Embryonic facial prominence (tissue), 1 donor: ENCODE measurements around the gene FOXO6.

Source experiments
- DNase-seq: peaks from one replicate; pipeline ENCODE4 v3.0.0-alpha.2; 2016; ENCODE audit errors: extremely low spot score

Gene FOXO6

GRCh38 chr1:41404308-41404761 lies 43.1 kb downstream of the FOXO6 start:
- peak; percentile 46 for DNase-seq

GRCh38 chr1:41407664-41408252 lies 46.5 kb downstream of the FOXO6 start:
- no peak for DNase-seq

- DNase-seq: no peak
Measured at GRCh38 chr1:41408691-41409090, 47.5 kb downstream of the FOXO6 start.

GRCh38 chr1:41409825-41410224 lies 48.6 kb downstream of the FOXO6 start:
- no peak for DNase-seq

- DNase-seq: no peak
Measured at GRCh38 chr1:41410462-41410861, 49.2 kb downstream of the FOXO6 start.

GRCh38 chr1:41411229-41411628 lies 50.0 kb downstream of the FOXO6 start:
- DNase-seq: no peak

- no peak for DNase-seq
Measured at GRCh38 chr1:41412748-41413147, 51.5 kb downstream of the FOXO6 start.

- DNase-seq: no peak
Measured at GRCh38 chr1:41413748-41414281, 52.6 kb downstream of the FOXO6 start.

GRCh38 chr1:41414296-41414695 lies 53.1 kb downstream of the FOXO6 start:
- no peak for DNase-seq

- DNase-seq: no peak
Measured at GRCh38 chr1:41414716-41415306, 53.6 kb downstream of the FOXO6 start.

- DNase-seq: no peak
Measured at GRCh38 chr1:41416081-41416480, 54.8 kb downstream of the FOXO6 start.

GRCh38 chr1:41416552-41417334 lies 55.5 kb downstream of the FOXO6 start:
- no peak for DNase-seq

GRCh38 chr1:41417335-41417682 lies 56.1 kb downstream of the FOXO6 start:
- DNase-seq: no peak

GRCh38 chr1:41417746-41418145 lies 56.5 kb downstream of the FOXO6 start:
- DNase-seq: no peak

- DNase-seq: no peak
Measured at GRCh38 chr1:41418857-41419583, 57.8 kb downstream of the FOXO6 start.

GRCh38 chr1:41419584-41420295 lies 58.5 kb downstream of the FOXO6 start:
- no peak for DNase-seq

- DNase-seq: no peak
Measured at GRCh38 chr1:41420351-41420750, 59.1 kb downstream of the FOXO6 start.

GRCh38 chr1:41420860-41421259 lies 59.6 kb downstream of the FOXO6 start:
- no peak for DNase-seq

- DNase-seq: no peak
Measured at GRCh38 chr1:41422306-41422705, 61.1 kb downstream of the FOXO6 start.

GRCh38 chr1:41423511-41424191 lies 62.4 kb downstream of the FOXO6 start:
- DNase-seq: no peak

GRCh38 chr1:41424581-41425118 lies 63.4 kb downstream of the FOXO6 start:
- DNase-seq: no peak
